ENCODE results near the gene LRMDA.

DNA sequence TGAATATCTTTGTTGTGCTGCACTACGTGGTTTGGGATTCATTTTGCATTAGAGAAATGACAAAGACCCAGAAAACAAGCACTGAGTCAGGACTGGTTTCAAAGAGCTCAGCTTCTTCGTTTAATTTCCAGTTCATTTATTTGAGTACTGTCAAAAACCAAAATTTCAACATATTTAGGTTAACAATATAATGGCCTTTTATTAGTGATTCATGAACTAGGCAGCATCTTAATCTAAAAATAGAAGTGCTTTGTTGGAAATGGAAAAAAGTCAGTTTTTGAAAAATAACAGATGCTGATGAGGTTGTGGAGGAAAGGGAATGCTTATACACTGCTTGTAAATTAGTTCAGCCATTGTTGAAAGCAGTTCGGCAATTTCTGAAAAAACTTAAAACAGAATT, 856.4 kb downstream of the LRMDA start:
- TF ChIP-seq, protein P1, sequence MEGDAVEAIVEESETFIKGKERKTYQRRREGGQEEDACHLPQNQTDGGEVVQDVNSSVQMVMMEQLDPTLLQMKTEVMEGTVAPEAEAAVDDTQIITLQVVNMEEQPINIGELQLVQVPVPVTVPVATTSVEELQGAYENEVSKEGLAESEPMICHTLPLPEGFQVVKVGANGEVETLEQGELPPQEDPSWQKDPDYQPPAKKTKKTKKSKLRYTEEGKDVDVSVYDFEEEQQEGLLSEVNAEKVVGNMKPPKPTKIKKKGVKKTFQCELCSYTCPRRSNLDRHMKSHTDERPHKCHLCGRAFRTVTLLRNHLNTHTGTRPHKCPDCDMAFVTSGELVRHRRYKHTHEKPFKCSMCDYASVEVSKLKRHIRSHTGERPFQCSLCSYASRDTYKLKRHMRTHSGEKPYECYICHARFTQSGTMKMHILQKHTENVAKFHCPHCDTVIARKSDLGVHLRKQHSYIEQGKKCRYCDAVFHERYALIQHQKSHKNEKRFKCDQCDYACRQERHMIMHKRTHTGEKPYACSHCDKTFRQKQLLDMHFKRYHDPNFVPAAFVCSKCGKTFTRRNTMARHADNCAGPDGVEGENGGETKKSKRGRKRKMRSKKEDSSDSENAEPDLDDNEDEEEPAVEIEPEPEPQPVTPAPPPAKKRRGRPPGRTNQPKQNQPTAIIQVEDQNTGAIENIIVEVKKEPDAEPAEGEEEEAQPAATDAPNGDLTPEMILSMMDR (IDR thresholded peaks at IDR 0.05), result no peak
- no peak for TF ChIP-seq POLR2A (IDR thresholded peaks at IDR 0.05)
